DOHH2 (cell line): ENCODE results near the gene ACKR3.

Experiments
- H3F3A ChIP-seq: fragments of 200-600 bp; sonication (generic), shearing (Covaris generic); 2 replicates; pipeline ENCODE4 v1.6.0; 2016; ENCODE audit warnings: antibody characterized with exemption, mild to moderate bottlenecking; ENCODE audit not compliant: control insufficient read depth, insufficient read depth
- H3K27ac ChIP-seq: fragments of 200-600 bp; sonication (generic); 2 replicates; pipeline ENCODE4 v1.5.1; 2014; ENCODE audit warnings: low read depth, mild to moderate bottlenecking, low read length, moderate library complexity
- H3K27me3 ChIP-seq: fragments of 200-600 bp; sonication (generic); 2 replicates; pipeline ENCODE4 v1.6.1; 2014; ENCODE audit warnings: mild to moderate bottlenecking, low read length, mixed read lengths; ENCODE audit not compliant: control insufficient read depth
- H3K36me3 ChIP-seq: fragments of 200-600 bp; sonication (generic); 2 replicates; pipeline ENCODE4 v1.6.1; 2014; ENCODE audit warnings: mild to moderate bottlenecking, low read length, moderate library complexity, mixed read lengths; ENCODE audit not compliant: control insufficient read depth
- H3K4me1 ChIP-seq: fragments of 200-600 bp; sonication (generic); 2 replicates; pipeline ENCODE4 v1.6.1; 2014; ENCODE audit warnings: mild to moderate bottlenecking, low read length, mixed read lengths; ENCODE audit not compliant: control insufficient read depth
- H3K4me2 ChIP-seq: fragments of 200-600 bp; sonication (generic); 2 replicates; pipeline ENCODE4 v1.6.0; 2014; ENCODE audit warnings: mild to moderate bottlenecking, low read length, moderate library complexity
- H3K4me3 ChIP-seq: fragments of 200-600 bp; sonication (generic); 2 replicates; pipeline ENCODE4 v1.5.1; 2014; ENCODE audit warnings: mild to moderate bottlenecking, low read length, mixed read lengths
- H3K79me2 ChIP-seq: fragments of 200-600 bp; sonication (generic); 2 replicates; pipeline ENCODE4 v1.6.1; 2014; ENCODE audit warnings: mild to moderate bottlenecking, low read length, mixed read lengths; ENCODE audit not compliant: control insufficient read depth
- H3K9me2 ChIP-seq: fragments of 200-600 bp; sonication (generic); replicated peaks from 2 replicates; pipeline ENCODE4 v1.6.1; 2014; ENCODE audit warnings: mild to moderate bottlenecking, low read length, mixed read lengths; ENCODE audit not compliant: control insufficient read depth
- H3K9me3 ChIP-seq: fragments of 200-600 bp; sonication (generic); 2 replicates; pipeline ENCODE4 v1.6.1; 2014; ENCODE audit warnings: antibody characterized with exemption, low read length, mixed read lengths; ENCODE audit not compliant: control insufficient read depth, insufficient read depth
- H4K20me1 ChIP-seq: fragments of 200-600 bp; sonication (generic); 2 replicates; pipeline ENCODE4 v1.6.0; 2014; ENCODE audit warnings: low read depth, mild to moderate bottlenecking, antibody characterized with exemption, low read length, moderate library complexity; ENCODE audit not compliant: control insufficient read depth, insufficient read depth
- CTCF ChIP-seq: fragments of 200-600 bp; sonication (generic); IDR thresholded peaks from one replicate; pipeline ENCODE4 v1.5.1; 2014; ENCODE audit warnings: antibody characterized with exemption, mild to moderate bottlenecking, low read depth, low read length; ENCODE audit not compliant: poor library complexity, severe bottlenecking
- EZH2phosphoT487 ChIP-seq: fragments of 200-600 bp; sonication (generic); IDR thresholded peaks from 2 replicates; pipeline ENCODE4 v1.6.1; 2017; ENCODE audit warnings: borderline replicate concordance, mild to moderate bottlenecking, antibody characterized with exemption, low read length, moderate library complexity, mixed read lengths

ACKR3 gene

GRCh38 chr2:236549165-236549564 lies 20.5 kb upstream of the ACKR3 start:
- Histone ChIP-seq H3K27ac (no peak overlapping the region), H3K9me2 (no peaks in the 10 kb centered on the region), H3K79me2 (peaks cover 3% of the 10 kb centered on the region; the same call in 1 of the 2 replicates), H3K27me3 (no peaks in the 10 kb centered on the region), H4K20me1 (no peaks in the 10 kb centered on the region), H3K4me2 (no peak overlapping the region), H3F3A (peaks cover 22% of the 10 kb centered on the region), H3K9me3 (no peaks in the 10 kb centered on the region), H3K36me3 (peaks cover 9% of the 10 kb centered on the region; the same call in 1 of the 2 replicates), H3K4me1 (peaks cover 99% of the 10 kb centered on the region), H3K4me3 (no peak overlapping the region)
- no peak for TF ChIP-seq EZH2phosphoT487
- no peak for TF ChIP-seq CTCF

GRCh38 chr2:236550290-236550689 lies 19.3 kb upstream of the ACKR3 start:
- Histone ChIP-seq H3K9me3 (0 out of 2 replicates have a peak, but pooled peaks cover 5% of the 10 kb centered on the region), H3K27ac (peak overlapping the region; percentile 27), H3K36me3 (peaks cover 9% of the 10 kb centered on the region; the same call in 1 of the 2 replicates), H3F3A (peaks cover 22% of the 10 kb centered on the region), H3K79me2 (no peaks in the 10 kb centered on the region), H3K27me3 (no peaks in the 10 kb centered on the region), H3K4me3 (peak overlapping the region; percentile 39), H4K20me1 (no peaks in the 10 kb centered on the region), H3K4me2 (peak overlapping the region; percentile 47), H3K4me1 (peaks cover 99% of the 10 kb centered on the region), H3K9me2 (no peaks in the 10 kb centered on the region)
- TF ChIP-seq CTCF (no peak), EZH2phosphoT487 (no peak)

GRCh38 chr2:236550701-236551465 lies 18.7 kb upstream of the ACKR3 start:
- Histone ChIP-seq H3K36me3 (peaks cover 9% of the 10 kb centered on the region; the same call in 1 of the 2 replicates), H3K9me3 (0 out of 2 replicates have a peak, but pooled peaks cover 5% of the 10 kb centered on the region), H3K4me3 (peak overlapping the region; percentile 39), H3K79me2 (no peaks in the 10 kb centered on the region), H3F3A (peaks cover 16% of the 10 kb centered on the region), H3K9me2 (no peaks in the 10 kb centered on the region), H3K27me3 (no peaks in the 10 kb centered on the region), H4K20me1 (no peaks in the 10 kb centered on the region), H3K27ac (peak overlapping the region; percentile 27), H3K4me2 (peak overlapping the region; percentile 47), H3K4me1 (peaks cover 100% of the 10 kb centered on the region)
- no peak for TF ChIP-seq CTCF
- no peak for TF ChIP-seq EZH2phosphoT487
